GM06990 (cell line): Measurements from ENCODE around the gene RABL2A.

ENCODE experiments used
- DNase-seq: peaks from one replicate; pipeline ENCODE4 v3.0.0-alpha.2; 2011; ENCODE audit not compliant: insufficient read length; ENCODE audit errors: extremely low read depth
- H3K27me3 ChIP-seq: replicated peaks from 2 replicates; pipeline ENCODE4 v1.6.0; 2011; ENCODE audit warnings: low read length; ENCODE audit not compliant: control insufficient read depth, insufficient read depth
- H3K36me3 ChIP-seq: 2 replicates; pipeline ENCODE4 v1.5.1; 2011; ENCODE audit warnings: low read length; ENCODE audit not compliant: control insufficient read depth, insufficient read depth
- H3K4me3 ChIP-seq: replicated peaks from 2 replicates; pipeline ENCODE4 v1.5.1; 2011; ENCODE audit warnings: low read depth, mild to moderate bottlenecking, control low read depth, low read length
- CTCF ChIP-seq: IDR thresholded peaks from 2 replicates; pipeline ENCODE4 v1.5.1; 2011; ENCODE audit warnings: low read length, control low read depth, mild to moderate bottlenecking, inconsistent platforms; ENCODE audit not compliant: insufficient read depth, poor library complexity, severe bottlenecking

RABL2A gene

GRCh38 chr2:113672326-113672932 is 45.4 kb downstream of the RABL2A start:
- no peak for DNase-seq
- TF ChIP-seq CTCF, result no peak
- Histone ChIP-seq H3K4me3 (no peak overlapping the region), H3K36me3 (no peaks in the 10 kb centered on the region), H3K27me3 (no peaks in the 10 kb centered on the region)

GRCh38 chr2:113675875-113676274 is 48.8 kb downstream of the RABL2A start:
- no peak for TF ChIP-seq CTCF
- no peaks in the 10 kb centered on the region for H3K36me3 ChIP-seq
- H3K4me3 ChIP-seq, result no peak overlapping the region
- no peak for DNase-seq
- H3K27me3 ChIP-seq, result no peaks in the 10 kb centered on the region

GRCh38 chr2:113676623-113677266 is 49.7 kb downstream of the RABL2A start:
- H3K36me3 ChIP-seq, result no peaks in the 10 kb centered on the region
- TF ChIP-seq CTCF, result no peak
- no peak for DNase-seq
- H3K27me3 ChIP-seq, result no peaks in the 10 kb centered on the region
- H3K4me3 ChIP-seq, result no peak overlapping the region

GRCh38 chr2:113677330-113677729 is 50.3 kb downstream of the RABL2A start:
- Histone ChIP-seq H3K36me3 (no peaks in the 10 kb centered on the region), H3K4me3 (no peak overlapping the region), H3K27me3 (no peaks in the 10 kb centered on the region)
- TF ChIP-seq CTCF, result no peak
- DNase-seq, result no peak

GRCh38 chr2:113679457-113679856 is 52.4 kb downstream of the RABL2A start:
- DNase-seq, result no peak
- H3K36me3 ChIP-seq, result no peaks in the 10 kb centered on the region
- no peak for TF ChIP-seq CTCF
- H3K27me3 ChIP-seq, result no peaks in the 10 kb centered on the region
- H3K4me3 ChIP-seq, result no peak overlapping the region

GRCh38 chr2:113685471-113685870 is 58.4 kb downstream of the RABL2A start:
- no peaks in the 10 kb centered on the region for H3K36me3 ChIP-seq
- TF ChIP-seq CTCF, result no peak

More at GRCh38 chr2:113685471-113685870, 58.4 kb downstream of the RABL2A start:
- DNase-seq, result no peak
- Histone ChIP-seq H3K4me3 (no peak overlapping the region), H3K27me3 (no peaks in the 10 kb centered on the region)
